HG03520 (cell line): ENCODE measurements around the gene GNRH2.
"Not testable (repeated sequence)": the region's sequence is repeated elsewhere in the genome, so short reads cannot be mapped to it uniquely, and the experiment has no call there.

ENCODE experiments used
- ATAC-seq: cut with Tn5 transposase; IDR thresholded peaks from one replicate; pipeline ENCODE4 v1.9.1; 2021; ENCODE audit warnings: mild to moderate bottlenecking, moderate library complexity; ENCODE audit not compliant: unreplicated experiment

Gene GNRH2

GRCh38 chr20:3041854-3042409 lies 1.5 kb upstream of the GNRH2 start:
- no peak for ATAC-seq

GRCh38 chr20:3042625-3043024 lies 797 bp upstream of the GNRH2 start:
- ATAC-seq: no peak

- no peak for ATAC-seq
These were observed 1.0 kb downstream of the GNRH2 start for GRCh38 chr20:3044336-3044965.

GRCh38 chr20:3045042-3045815 lies 1.8 kb downstream of the GNRH2 start:
- ATAC-seq: peak; percentile 32

GRCh38 chr20:3045816-3046676 lies 2.6 kb downstream of the GNRH2 start, which contains the start of gene MRPS26:
TSS of gene MRPS26 (plus strand) at chr20:3046052. CDS start at chr20:3046069, 17 bp downstream.
- ATAC-seq: peak; percentile 82

GRCh38 chr20:3046677-3047462 lies 3.4 kb downstream of the GNRH2 start:
- ATAC-seq: no peak

- no peak for ATAC-seq
These were observed 4.3 kb downstream of the GNRH2 start for GRCh38 chr20:3047486-3048419.

GRCh38 chr20:3051385-3052019 lies 8.1 kb downstream of the GNRH2 start:
- no peak for ATAC-seq

GRCh38 chr20:3059489-3059888 lies 16.1 kb downstream of the GNRH2 start:
- ATAC-seq: no peak

- ATAC-seq: not testable (repeated sequence)
These were observed 20.7 kb downstream of the GNRH2 start for GRCh38 chr20:3064119-3064518.

GRCh38 chr20:3067139-3068014 lies 24.0 kb downstream of the GNRH2 start:
- ATAC-seq: no peak

- ATAC-seq: no peak
These were observed 24.7 kb downstream of the GNRH2 start for GRCh38 chr20:3068075-3068474.

GRCh38 chr20:3068986-3069900 lies 25.8 kb downstream of the GNRH2 start:
- ATAC-seq: no peak

GRCh38 chr20:3070725-3071124 lies 27.3 kb downstream of the GNRH2 start:
- ATAC-seq: no peak

- no peak for ATAC-seq
These were observed 27.8 kb downstream of the GNRH2 start for GRCh38 chr20:3071266-3071609.

GRCh38 chr20:3071610-3072529 lies 28.4 kb downstream of the GNRH2 start, which contains the start of gene OXT:
TSS of gene OXT (plus strand) at chr20:3071620. CDS start at chr20:3071656, 36 bp downstream.
- no peak for ATAC-seq
